Stimulated activated CD4-positive, alpha-beta T cell treated with anti-CD3 and anti-CD28 coated beads, TNF-alpha, amount 100 ng/mL, for 1 hour (primary cell): ENCODE results near the gene GET4.
A peak's percentile ranks its signal among the peaks of the same experiment; 100 is the strongest.

Experiments used
- DNase-seq, 3 donors: peaks; one replicate each; pipeline ENCODE4 v3.0.0-alpha.2; 2020; ENCODE audit warnings: low read depth in 3 of 3, low spot score in 1 of 3

Gene GET4

DNA sequence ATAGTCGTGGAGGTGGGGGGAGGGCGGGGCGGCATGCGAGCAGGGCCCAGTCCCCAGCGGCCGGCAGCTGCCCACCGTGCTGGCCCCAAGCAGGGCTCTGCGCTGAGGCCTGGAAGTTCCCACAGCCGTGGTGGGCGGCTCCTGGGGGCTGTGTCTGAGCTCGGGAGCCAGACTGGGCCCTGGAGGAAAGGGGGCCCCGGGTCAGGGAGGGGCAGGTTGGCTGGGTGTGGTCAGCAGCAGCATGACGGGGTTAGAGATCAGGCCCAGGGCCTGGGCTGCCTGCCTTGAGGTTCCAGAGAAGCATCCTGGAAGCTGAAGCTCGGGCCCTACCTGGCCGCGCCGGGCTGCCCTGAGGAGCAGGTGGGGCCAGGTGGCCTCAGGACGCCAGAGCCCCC lies 22.1 kb downstream of the GET4 start:
- DNase-seq = no peak

DNA sequence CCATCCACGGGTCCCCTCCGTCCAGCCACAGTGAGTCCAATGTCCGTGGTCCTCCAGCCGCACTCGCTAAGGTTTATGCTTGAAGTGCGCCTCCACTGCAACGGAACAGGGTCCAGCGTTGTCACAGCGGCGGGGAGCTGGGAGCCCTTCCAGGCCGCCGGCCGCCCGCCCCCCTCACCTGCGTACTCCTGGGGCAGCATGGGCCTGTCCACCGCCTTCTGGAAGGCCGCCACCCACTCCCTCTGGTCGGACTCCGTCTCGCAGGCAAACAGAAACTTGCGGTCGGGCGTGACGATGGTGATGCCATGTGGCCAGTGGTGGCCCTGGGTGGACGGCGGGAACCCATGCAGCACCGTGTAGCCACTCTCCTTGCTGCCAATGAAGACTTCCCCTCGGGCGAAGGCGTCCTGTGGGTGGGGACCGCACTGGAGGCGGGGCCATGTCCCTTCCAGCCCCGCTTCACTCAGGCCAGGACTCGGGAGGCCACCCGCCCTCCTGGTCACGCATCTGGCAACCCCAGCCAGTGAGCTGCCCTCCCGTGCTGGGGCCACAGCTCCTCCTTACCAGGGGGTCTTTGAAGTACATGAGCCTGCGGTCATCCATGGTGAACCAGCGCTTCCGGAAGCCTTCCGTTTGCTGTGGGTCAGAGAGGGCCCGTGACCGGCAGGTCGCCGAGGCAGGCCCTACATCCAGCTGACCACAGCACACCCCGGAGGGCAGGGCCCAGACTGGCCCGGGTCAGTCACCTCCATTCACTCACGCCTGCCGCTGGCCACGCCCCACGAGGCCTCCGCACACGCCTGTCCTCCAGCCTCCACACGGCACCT lies 22.7 kb downstream of the GET4 start:
- DNase-seq = no peak

DNA sequence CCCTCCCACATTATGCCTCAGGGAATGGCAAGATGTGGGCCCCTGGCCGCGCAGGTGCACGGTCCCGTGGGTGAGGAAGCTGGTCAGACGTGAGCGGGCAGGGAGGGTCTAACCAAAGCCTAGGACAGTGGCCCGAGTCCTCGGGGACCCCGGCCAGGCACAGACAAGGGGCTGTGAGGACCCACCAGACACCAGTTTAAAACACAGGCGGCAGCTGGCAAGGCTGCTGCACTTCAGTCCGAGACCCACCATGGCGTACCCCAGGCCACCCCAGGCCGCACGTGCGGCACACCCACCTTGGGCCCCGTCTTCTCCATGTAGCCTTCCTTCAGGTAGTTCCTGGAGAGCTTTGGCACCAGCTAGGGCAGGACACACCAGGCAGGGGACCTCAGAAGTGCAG lies 23.5 kb downstream of the GET4 start:
- no peak for DNase-seq

DNA sequence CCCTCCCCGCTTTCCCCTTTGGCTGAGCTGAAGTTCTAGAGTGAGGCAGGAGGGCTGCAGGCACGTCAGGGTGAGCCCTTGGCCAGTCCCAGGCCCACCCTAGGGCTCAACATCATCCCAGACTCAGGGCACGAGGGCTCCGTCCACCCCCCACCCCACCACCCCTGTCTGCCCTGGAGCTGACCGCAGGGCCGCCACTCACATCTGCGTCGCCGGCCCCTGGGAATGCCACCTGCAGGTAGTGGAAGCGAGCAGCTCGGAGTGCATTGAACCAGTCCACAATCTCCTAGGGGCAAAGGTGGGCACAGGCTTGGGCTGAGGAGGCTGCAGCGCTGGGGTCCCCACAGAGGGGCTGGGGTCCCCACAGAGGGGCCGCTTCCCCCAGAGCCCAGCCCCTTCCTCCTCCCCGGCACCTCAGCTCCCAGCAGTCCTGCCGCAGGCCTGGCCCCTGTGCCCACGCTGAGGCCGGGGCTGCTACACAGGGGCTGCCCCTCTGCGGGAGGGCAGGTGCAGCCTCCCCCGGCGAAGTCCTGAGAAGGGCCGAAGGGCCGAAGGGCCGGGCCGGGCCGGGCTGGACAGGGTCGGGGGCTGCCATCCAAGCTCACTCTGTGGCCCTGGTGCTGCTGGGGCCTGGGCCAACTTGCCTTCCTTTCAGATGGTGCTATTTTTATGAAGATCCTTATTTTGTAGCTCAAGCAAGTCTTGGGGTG lies 24.1 kb downstream of the GET4 start:
- no peak for DNase-seq

DNA sequence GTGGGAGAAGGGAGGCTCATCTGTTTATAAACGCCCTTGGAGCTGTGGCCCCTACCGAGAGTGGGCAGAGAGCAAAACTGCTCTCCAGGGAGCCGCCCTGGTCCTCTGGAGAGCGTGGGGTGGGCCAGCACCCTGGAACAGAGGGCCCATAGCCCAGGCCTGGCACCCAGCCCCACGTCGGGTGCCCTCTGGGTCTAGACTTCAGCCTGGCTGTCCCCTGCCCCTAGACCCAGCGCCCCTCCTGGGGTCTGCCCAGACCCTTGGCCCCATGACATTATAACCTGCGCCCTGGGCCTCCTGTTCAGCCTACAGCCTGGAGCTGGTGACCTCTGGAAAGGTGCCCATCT lies 24.7 kb downstream of the GET4 start:
- no peak for DNase-seq

DNA sequence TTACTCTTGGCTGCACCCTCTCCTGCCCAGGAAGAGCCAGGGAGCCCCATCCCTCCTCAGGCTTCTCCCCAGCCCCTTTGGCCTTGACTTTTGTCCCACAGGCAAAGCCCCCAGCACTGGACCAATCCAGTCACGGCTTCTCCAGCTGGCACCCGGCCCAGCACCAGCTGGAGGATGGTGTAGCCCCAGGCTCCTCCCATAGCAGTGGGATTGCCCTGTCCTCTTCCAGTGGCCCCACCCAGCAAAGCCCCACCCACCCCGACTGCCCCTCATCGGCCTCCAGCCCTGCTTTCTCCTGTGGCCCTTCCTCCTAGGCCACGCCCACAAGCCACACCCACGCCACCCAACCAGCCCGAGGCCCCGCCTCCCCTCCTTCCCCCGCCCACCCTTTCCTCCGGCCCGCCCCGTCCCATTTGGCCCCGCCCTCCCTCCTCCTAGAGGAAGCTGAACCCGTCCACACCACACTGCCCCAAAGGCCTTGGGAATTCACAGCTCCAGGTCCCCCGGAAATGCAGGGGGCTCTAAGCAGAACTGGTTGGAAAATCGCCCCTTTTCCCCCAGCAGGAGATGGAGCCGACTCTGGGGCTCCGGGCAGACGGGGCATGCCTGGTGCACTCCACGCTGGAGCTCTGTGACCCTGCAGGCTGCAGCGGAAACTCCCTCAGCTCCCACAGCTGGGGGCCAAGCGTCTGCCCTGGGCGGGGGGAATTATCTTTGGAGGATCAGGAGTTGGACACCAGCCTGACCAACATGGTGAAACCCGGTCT lies 25.2 kb downstream of the GET4 start:
- no peak for DNase-seq

DNA sequence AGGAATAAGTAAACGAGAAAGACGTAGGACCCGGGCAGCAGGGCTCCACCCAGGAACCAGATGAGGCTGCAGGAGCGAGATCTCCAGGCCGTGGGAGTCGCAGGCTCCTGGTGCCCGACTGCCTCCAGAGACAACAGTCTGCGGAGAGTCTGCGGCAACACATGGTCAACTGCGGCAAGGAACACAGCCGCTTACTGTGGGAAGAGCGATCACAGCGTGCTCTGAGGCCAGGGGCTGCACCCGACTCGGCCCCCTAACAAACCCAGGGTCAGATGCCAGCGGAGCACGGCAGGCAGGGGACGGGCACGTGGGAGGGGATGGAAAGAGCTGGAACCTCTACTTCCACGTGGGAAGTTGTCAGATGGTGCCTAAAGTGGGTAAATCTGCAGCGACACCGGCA lies 26.6 kb downstream of the GET4 start:
- DNase-seq = no peak

DNA sequence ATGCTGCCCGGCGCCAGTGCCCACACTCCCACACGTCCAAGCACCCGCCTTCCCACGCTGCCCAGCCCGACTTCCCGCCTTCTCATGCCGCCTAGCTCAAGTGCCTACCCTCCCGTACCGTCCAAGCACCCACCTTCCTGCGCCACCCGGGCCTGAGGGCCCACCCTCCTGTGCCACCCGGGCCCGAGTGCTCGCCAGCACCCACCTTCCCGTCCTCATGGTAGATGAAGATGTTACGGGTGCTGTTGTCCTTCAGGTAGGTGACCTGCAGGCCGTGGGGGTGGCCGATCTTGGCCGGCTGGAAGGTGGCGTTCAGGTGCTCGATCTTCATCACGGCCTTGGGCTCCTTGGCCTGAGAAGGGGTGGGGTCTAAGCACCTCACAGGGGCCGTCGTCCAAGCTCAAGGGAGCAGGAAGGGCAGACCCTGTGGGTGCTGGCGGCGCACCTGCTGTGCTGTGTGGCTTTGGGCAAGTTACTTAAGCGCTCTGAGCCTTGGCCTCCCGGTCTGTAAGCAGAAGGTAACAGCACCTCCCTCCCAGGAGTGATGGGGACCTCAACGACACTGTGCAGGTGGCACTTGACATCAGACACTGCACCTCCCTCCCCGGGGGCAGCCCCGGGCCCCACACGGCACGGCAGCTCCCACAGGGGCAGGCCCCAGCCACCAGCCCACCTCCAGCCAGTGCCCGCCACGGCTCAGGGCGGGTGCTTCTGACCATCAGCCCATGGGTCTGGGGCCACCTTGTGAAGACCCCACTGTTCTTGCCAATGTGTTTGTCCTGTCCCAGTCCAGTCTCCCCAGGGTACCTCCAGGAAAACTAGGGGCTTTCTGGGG lies 27.8 kb downstream of the GET4 start:
- DNase-seq = no peak

DNA sequence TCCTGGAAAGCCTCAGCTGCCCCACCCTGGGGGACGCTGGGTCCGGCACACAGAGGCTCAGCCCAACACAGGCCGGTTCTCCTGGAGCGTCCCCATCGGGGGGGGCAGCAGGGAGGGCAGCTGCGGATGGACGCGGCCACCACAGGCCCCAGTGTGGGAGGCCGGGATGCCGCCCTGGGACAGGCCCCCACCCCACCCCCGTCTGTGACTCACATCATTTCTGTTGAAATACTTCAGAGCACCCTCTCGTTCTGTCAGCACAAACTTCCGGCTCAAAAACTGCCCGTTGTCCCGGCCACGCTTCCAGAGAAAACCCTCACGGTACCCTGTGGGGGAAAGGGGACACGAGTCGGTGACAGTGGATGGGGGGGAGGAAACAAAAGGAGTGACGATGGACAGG lies 28.5 kb downstream of the GET4 start:
- no peak for DNase-seq

DNA sequence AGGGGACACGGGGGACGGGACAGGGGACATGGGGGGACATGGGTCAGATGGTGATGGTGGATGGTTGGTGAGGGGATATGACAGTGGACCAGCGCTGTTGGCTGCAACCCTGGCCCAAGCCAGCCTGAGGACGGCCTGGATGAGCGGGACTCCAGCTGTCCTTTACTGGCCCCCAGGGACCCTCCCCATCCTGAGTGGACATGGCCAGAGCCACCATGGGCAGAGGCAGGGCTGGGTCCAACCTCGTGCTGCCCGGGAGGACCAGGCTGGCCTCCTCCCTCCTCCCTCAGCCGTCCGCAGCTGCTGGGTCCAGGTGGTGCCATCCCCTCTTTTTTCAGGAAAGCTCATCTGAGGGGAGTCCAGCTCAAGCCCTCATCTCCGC lies 30.4 kb downstream of the GET4 start:
- DNase-seq = no peak

DNA sequence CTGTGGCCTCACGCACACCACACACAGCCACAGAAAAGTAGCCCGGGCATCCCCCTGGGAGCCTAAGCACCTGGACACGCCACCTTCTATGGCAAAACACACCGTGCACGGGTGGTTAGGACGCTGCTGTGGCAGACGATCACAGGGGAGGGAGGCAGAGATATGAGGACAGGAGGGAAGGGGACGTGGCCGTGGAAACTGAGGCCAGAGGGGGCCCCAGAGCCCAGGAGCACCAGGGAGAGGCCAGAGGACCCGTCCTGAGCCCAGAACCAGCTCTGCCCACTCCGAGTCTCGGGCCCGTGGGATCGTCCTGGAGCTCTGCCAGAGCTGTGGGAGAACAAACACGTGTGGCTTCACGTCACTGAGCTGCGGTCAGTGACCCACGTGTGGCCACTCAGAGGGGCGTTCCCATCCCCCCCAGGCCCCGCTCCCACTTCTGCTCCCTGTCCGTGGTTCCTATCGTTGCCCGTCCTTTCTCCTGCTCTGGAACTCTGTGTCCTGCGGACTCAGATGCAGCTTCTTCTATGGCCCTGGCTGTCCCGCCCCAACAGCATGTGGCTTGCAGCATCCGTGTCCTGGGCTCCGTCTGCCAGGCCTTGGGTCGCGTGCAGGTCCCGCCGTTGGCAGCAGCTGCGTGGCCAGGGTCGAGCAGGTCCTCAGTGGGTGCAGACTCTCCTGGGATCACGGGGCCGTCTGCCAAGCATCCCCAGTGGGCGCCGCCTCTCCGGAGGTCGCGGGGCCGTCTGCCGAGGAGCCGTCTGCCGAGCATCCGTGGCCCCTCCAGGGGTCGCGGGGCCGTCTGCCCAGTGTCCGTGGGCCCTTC lies 31.0 kb downstream of the GET4 start:
- DNase-seq = no peak

DNA sequence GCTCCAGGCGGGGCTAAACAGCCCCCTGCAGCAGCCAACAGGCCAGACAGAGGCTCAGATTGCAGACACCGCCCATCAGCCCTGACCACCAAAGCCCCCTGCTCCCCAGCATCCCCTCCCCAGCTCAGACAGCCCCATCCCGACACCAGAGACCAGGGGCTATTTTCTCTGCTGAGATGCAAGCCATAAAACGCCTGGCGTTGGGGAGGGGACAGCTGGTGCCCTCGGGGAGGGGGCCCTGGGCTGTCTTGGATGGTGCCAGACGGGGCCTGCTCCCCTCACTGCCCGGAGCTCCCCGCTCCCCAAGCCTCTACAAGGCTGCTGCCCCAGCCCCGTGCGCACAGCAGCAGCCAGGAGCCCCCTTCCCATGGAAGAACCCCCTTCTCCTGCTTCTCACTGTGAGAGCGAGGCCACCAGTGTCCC lies 31.8 kb downstream of the GET4 start:
- no peak for DNase-seq

DNA sequence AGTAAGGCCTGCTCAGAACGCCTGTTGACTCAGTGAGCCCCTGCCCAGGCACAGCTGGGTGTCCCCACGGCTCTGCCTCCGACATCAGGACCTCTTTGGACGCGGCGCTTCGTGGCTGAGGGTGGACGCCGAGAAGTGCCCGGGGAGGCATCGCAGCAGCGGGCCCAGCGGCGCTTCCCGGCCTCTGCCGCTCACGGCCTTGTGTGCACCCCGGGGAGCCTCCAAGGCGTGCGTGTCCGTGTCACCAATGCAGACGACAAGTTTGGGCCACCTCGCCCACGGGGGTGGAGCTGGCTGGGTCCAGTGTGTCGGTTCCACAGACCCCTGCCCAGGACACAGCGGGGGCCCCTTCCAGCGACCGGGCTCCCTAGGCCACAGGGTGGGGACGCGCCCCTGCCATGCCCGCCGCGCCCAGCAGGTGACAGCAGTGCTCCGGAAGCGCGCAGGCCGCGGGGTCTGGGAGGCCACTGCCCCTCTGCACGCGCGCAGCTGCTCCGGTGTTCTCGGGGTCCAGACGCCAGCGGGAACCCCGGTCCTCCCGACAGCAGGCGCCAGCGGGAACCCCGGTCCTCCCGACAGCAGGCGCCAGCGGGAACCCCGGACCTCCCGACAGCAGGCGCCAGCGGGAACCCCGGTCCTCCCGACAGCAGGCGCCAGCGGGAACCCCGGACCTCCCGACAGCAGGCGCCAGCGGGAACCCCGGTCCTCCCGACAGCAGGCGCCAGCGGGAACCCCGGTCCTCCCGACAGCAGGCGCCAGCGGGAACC lies 32.4 kb downstream of the GET4 start:
- peak in 2 of 3 donors; percentile 34 to 55 for DNase-seq

DNA sequence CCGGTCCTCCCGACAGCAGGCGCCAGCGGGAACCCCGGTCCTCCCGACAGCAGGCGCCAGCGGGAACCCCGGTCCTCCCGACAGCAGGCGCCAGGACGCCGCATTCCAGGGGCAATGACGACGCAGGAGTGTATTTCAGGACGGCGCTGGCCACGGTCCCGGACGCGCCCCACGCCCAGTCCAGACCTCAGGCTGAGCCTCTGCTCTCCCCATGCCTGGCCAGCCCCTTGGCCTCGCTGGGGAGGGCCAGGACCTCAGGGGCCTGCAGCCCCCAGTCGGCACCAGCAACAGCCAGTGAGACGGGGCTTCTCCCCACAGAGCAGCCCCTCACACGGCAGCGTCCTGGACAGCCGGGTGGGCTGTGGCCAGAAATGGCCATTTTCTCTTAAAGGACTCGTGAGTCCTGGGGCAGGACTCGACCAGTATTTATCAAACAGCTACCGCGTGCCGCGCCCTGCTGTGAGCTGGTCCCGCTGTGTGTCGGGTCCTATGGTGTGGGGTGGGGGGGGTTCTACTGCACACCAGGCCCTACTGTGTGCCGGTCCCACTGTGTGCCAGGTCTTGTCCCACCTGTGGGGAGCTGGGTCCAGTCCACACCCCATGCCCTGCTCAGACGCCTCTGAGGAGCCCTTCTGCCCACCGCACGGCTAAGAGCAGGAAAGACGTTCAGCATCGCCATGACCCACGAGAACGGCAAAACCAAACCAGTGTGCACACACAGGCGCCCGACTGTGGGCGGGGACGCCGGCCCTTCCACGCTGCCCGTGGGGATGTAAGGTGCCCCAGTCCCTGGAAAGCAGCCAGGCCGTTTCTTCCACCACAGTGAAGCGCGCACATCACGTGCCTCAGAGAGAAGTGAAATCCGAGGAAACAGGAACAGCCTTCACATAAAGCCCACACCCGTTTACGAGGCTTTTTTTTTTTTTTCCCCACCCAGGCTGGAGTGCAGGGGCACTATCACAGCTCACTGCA lies 33.3 kb downstream of the GET4 start:
- no peak for DNase-seq

DNA sequence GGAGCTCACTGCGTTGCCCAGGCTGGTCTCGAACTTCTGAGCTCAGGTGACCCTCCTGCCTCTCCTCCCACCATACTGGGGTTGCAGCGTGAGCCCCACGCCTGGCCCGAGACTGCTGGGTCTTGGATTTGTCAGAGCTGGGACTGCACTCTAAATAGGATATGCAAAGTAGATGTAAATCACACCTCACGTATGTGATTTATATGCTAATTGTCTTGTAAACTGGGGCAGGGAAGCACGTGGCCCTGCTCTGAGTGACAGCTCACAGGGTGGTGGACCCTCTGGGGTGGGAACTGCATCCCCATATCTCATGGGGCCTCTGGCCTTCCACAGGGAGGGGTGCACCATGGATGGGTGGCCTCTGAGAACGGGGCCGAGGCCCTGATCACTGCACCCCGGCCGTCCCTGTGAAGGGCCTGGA lies 34.1 kb downstream of the GET4 start:
- no peak for DNase-seq

DNA sequence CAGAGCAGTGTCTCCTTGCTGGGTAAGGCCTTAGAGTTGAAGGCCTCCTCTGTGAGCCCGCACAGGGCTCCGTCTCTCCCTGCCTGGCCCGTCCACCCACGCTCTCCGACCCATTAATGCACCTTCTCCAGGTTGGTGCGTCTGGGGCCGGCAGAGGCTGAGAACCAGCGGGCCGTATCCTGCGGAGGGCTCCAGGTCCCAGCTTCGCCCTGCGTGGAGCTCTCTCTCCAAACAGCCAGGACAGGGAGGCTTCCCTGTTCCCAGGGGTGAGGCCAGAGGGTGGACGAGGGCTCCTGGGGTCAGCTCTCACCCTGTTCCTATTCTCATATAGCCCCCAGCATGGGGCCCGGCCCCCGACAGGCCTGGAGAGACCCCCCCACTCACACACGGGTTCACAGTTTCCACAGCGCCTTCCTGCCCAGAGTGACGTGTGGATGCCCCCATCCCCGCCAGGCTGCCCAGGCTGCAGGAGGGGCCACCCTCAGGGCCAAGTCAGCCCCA lies 34.6 kb downstream of the GET4 start:
- no peak for DNase-seq

DNA sequence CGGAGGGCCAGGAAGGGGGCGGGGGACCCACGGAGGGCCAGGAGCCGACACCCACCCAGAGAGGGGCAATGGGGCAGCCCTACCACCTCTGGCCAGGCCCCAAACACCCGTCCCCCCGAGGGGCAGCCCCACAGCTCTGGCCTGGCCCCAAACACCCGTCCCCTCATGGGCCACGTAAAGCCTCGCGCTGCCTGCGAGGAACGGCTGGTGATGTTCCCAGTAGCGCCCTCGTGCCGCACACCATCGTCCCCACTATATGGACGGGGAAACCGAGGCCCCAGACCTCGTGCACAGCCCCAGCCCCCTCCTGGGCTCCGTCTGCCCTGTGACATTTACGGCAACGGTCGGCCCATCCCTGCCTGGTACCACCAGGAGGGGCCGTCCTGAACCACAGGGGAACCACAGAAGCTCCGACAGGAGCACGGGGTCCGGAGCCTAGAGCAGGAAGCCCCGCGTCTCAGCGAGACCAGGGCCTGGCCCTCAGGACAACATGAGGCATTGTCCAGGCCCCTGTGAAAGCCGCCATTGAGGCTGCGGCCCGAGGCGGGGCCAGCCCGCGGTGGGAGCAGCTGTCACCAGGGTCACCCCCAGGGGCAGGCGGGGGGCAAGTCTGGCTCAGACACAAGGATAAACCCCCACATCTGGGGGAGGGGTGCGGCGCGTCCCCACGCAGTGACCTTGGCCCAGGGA lies 35.6 kb downstream of the GET4 start:
- no peak for DNase-seq
